Osteoblast (primary cell): ENCODE measurements around the gene SPIN1. TPM values are rescaled to one million over a fixed set of nuclear protein-coding genes. Genes with fewer than 3 reads are reported as not detected.
A peak's percentile ranks its signal among the peaks of the same experiment; 100 is the strongest.

ENCODE experiments used
- DNase-seq: peaks from one replicate; pipeline ENCODE4 v3.0.0; 2011; ENCODE audit warnings: low spot score, mixed read lengths; ENCODE audit not compliant: insufficient read length; ENCODE audit errors: missing footprints
- H2AFZ ChIP-seq: 2 replicates; pipeline ENCODE4 v1.6.0; 2011; ENCODE audit warnings: mild to moderate bottlenecking, low read length
- H3K27ac ChIP-seq: 2 replicates; pipeline ENCODE4 v1.5.1; 2011; ENCODE audit warnings: mild to moderate bottlenecking, low read depth, low read length, moderate library complexity
- H3K27me3 ChIP-seq: 2 replicates; pipeline ENCODE4 v1.6.0; 2012; ENCODE audit warnings: mild to moderate bottlenecking, control low read depth, inconsistent platforms, low read length, moderate library complexity; ENCODE audit not compliant: insufficient read depth
- H3K36me3 ChIP-seq: 2 replicates; pipeline ENCODE4 v1.5.1; 2011; ENCODE audit warnings: mild to moderate bottlenecking, low read length, control low read depth, moderate library complexity; ENCODE audit not compliant: insufficient read depth
- H3K4me1 ChIP-seq: 2 replicates; pipeline ENCODE4 v1.5.1; 2011; ENCODE audit warnings: mild to moderate bottlenecking, low read length, control low read depth, moderate library complexity; ENCODE audit not compliant: insufficient read depth
- H3K4me2 ChIP-seq: 2 replicates; pipeline ENCODE4 v1.6.0; 2011; ENCODE audit warnings: mild to moderate bottlenecking, low read length; ENCODE audit not compliant: insufficient read depth
- H3K4me3 ChIP-seq: fragments of 200-600 bp; sonication (generic); 3 replicates; pipeline ENCODE4 v1.5.1; 2012; ENCODE audit warnings: mild to moderate bottlenecking, low read length, inconsistent platforms; ENCODE audit not compliant: insufficient read depth
- H3K79me2 ChIP-seq: 2 replicates; pipeline ENCODE4 v1.6.0; 2012; ENCODE audit warnings: mild to moderate bottlenecking, low read length, control low read depth, inconsistent platforms; ENCODE audit not compliant: insufficient read depth
- H3K9me3 ChIP-seq: 2 replicates; pipeline ENCODE4 v1.5.1; 2011; ENCODE audit warnings: low read depth, low read length, control low read depth
- H4K20me1 ChIP-seq: 2 replicates; pipeline ENCODE4 v1.6.0; 2012; ENCODE audit warnings: mild to moderate bottlenecking, low read length, control low read depth; ENCODE audit not compliant: insufficient read depth
- total RNA-seq: library from RNA; depleted of rRNA; stranded (reverse); fragments of >200 nt; gene quantifications from 2 replicates; pipeline ENCODE4 v1.2.3, GENCODE V29; 2012
- TF ChIP-seq, protein P1 (sequence below): IDR thresholded peaks from 2 replicates; pipeline ENCODE4 v1.5.1; 2011; ENCODE audit warnings: mild to moderate bottlenecking, low read depth, low read length, moderate library complexity; ENCODE audit errors: extremely low read depth

The SPIN1 gene
- total RNA-seq, 1 donor = 162 TPM

DNA sequence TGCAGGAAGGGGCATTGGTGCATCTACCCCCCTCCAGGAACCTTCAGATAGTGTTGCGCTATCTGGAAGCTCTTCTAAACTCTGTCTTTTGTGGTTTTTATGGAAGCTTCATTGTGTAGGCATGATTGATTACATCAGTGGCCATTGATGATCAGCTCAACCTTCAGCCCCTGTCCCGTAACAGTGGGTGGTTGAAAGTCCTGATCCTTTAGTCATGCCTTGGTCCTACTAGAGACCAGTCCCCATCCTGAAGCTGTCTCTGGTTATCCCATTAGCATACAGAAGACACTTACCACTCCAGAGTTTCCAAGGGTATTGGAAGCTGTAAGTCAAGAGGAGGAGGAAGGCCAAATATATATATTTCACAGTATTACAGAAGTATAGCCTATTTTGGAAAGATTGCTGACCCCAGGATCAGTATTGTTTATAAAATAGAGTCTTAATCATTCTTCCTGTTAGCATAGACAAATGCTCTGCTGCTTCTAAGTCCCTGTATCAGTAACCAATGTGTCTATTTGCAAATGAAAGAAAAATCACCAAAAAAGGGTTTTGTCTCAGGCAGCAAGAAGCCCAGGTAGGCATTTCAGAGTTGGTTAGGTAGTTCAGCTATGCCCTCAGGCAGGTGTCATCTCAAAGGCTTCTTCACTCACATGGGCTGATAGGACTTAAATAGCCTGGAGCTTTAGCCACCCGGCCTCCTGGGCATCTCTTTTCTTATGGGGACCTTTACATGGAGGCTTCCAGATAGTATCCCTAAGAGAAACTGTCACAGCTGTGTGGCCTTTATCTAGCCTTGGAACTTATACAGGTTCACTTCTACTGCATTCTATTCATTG lies 41.6 kb downstream of the SPIN1 start:
- Histone ChIP-seq H3K4me3 (no peak overlapping the region), H3K4me2 (no peak overlapping the region), H4K20me1 (peaks cover 34% of the 10 kb centered on the region), H3K9me3 (no peaks in the 10 kb centered on the region), H3K79me2 (peaks cover 90% of the 10 kb centered on the region), H3K4me1 (peaks cover 11% of the 10 kb centered on the region), H3K27me3 (no peaks in the 10 kb centered on the region), H2AFZ (no peak overlapping the region), H3K27ac (peak overlapping the region; percentile 23), H3K36me3 (peaks cover 65% of the 10 kb centered on the region)
- no peak for DNase-seq
- TF ChIP-seq, protein P1, sequence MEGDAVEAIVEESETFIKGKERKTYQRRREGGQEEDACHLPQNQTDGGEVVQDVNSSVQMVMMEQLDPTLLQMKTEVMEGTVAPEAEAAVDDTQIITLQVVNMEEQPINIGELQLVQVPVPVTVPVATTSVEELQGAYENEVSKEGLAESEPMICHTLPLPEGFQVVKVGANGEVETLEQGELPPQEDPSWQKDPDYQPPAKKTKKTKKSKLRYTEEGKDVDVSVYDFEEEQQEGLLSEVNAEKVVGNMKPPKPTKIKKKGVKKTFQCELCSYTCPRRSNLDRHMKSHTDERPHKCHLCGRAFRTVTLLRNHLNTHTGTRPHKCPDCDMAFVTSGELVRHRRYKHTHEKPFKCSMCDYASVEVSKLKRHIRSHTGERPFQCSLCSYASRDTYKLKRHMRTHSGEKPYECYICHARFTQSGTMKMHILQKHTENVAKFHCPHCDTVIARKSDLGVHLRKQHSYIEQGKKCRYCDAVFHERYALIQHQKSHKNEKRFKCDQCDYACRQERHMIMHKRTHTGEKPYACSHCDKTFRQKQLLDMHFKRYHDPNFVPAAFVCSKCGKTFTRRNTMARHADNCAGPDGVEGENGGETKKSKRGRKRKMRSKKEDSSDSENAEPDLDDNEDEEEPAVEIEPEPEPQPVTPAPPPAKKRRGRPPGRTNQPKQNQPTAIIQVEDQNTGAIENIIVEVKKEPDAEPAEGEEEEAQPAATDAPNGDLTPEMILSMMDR = no peak

DNA sequence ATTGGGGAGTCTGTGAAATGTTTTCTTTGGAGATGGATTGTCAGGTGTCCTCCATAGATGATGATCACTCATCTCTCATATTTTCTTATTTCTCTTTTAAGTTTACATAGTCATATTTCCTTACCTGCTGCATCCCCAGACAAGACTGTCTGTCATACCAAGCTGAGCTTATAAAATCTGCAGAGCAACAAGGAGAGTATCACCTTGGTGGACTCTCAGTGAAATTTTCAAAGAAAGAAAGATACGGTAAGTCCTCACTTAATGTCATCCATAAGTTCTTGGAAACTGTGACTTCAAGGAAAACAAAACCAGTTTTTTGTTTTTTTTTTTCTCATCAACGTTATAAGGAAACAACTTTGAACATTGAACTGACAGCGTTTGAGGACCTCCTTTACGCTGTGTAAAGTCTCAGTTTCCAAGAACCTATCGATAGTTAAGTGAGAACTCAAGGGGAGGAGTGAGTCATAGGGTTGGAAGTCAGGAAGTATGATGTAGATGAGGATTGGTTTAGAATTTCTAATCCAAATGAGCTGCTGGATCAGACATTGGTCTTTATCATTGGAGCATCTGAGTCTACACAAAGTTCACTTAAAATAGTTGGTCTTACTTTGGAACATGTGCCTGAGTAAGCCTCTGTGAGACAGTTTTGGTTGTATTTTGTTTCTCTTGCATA lies 45.5 kb downstream of the SPIN1 start:
- TF ChIP-seq, protein P1 = no peak
- Histone ChIP-seq H3K36me3 (peaks cover 59% of the 10 kb centered on the region), H3K27ac (peak overlapping the region; percentile 10), H3K27me3 (no peaks in the 10 kb centered on the region), H3K4me2 (no peak overlapping the region), H3K9me3 (no peaks in the 10 kb centered on the region), H3K4me1 (peaks cover 7% of the 10 kb centered on the region), H3K4me3 (no peak overlapping the region), H3K79me2 (peaks cover 89% of the 10 kb centered on the region), H2AFZ (no peak overlapping the region), H4K20me1 (peaks cover 21% of the 10 kb centered on the region)
- no peak for DNase-seq

DNA sequence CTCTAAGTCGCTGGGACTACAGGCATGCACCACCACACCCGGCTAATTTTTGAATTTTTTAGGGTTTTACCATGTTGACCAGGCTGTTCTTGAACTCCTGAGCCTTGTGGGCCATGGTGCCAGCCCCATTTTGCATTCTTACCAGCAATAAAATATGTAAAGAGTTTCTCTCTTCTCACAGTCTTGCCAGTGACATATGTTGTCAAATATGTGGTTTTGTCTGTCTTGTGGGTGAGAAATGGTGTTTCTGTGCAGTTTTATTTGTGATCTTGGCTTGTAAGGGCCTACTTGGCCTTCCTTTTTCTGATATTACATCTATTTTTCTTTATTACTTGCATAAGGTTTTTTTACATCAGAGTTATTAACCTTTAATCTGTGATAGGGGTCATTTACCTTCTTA lies 47.1 kb downstream of the SPIN1 start:
- Histone ChIP-seq H3K4me1 (peaks cover 7% of the 10 kb centered on the region), H3K36me3 (peaks cover 45% of the 10 kb centered on the region), H3K27ac (peak overlapping the region; percentile 46), H4K20me1 (peaks cover 8% of the 10 kb centered on the region), H2AFZ (no peak overlapping the region), H3K4me3 (no peak overlapping the region), H3K9me3 (no peaks in the 10 kb centered on the region), H3K27me3 (no peaks in the 10 kb centered on the region), H3K4me2 (no peak overlapping the region), H3K79me2 (peaks cover 87% of the 10 kb centered on the region)
- DNase-seq = no peak
- TF ChIP-seq, protein P1 = no peak

DNA sequence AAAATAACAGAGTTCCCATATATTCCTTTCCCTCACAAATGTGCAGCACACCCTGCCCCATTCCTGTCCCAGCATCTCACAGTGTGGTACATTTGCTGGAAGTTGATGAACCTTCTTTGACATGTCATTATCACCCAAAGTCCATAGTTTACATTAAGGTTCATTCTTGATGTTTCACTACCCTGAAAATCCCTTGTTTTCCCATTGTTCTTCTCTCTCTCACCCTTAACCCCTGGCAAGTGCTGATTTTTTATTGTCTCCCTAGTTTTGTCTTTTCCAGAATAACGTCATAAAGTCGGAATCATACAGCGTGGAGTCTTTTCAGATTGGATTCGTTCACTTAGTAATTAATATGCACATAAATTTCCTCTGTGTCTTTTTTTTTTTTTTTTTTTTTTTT lies 48.1 kb downstream of the SPIN1 start:
- Histone ChIP-seq H3K27me3 (no peaks in the 10 kb centered on the region), H4K20me1 (peaks cover 10% of the 10 kb centered on the region), H3K36me3 (peaks cover 45% of the 10 kb centered on the region), H3K9me3 (no peaks in the 10 kb centered on the region), H3K4me1 (peaks cover 7% of the 10 kb centered on the region), H3K79me2 (peaks cover 90% of the 10 kb centered on the region), H3K4me3 (no peak overlapping the region), H2AFZ (no peak overlapping the region), H3K27ac (no peak overlapping the region), H3K4me2 (no peak overlapping the region)
- no peak for DNase-seq
- TF ChIP-seq, protein P1 = no peak
